Fibroblast of mammary gland (primary cell): ENCODE measurements around the gene HEATR5A.

ENCODE experiments used
- DNase-seq: peaks from one replicate; pipeline ENCODE4 v3.0.0-alpha.2; 2010; ENCODE audit warnings: low read depth
- H3K4me3 ChIP-seq: 2 replicates; pipeline ENCODE4 v1.5.1; 2011; ENCODE audit warnings: low read depth, mild to moderate bottlenecking, low read length, moderate library complexity; ENCODE audit not compliant: control insufficient read depth
- CTCF ChIP-seq: conservative IDR thresholded peaks from 2 replicates; pipeline ENCODE4 v1.5.1; 2011; ENCODE audit warnings: low read depth, low read length, inconsistent platforms; ENCODE audit not compliant: control insufficient read depth, insufficient read depth

HEATR5A gene

GRCh38 chr14:31426663-31427062 is 6.3 kb upstream of the HEATR5A start:
- no peak overlapping the region for H3K4me3 ChIP-seq
- no peak for DNase-seq
- no peak for TF ChIP-seq CTCF

- H3K4me3 ChIP-seq: no peak overlapping the region
- DNase-seq: no peak
Measured at GRCh38 chr14:31425905-31426304, 5.6 kb upstream of the HEATR5A start.

GRCh38 chr14:31421200-31421599 is 850 bp upstream of the HEATR5A start:
- H3K4me3 ChIP-seq: no peak overlapping the region
- DNase-seq: no peak
- TF ChIP-seq CTCF: no peak

More at GRCh38 chr14:31425905-31426304, 5.6 kb upstream of the HEATR5A start:
- TF ChIP-seq CTCF: no peak

GRCh38 chr14:31419967-31420318 is 407 bp downstream of the HEATR5A start:
- no peak for TF ChIP-seq CTCF
- peak overlapping the region; percentile 99 for H3K4me3 ChIP-seq
- peak; percentile 50 for DNase-seq

- peak overlapping the region; percentile 99 for H3K4me3 ChIP-seq
- TF ChIP-seq CTCF: no peak
- no peak for DNase-seq
Measured at GRCh38 chr14:31419179-31419966, 977 bp downstream of the HEATR5A start.

GRCh38 chr14:31418440-31418839 is 1.9 kb downstream of the HEATR5A start:
- DNase-seq: no peak
- H3K4me3 ChIP-seq: no peak overlapping the region
- no peak for TF ChIP-seq CTCF
